ENCODE results near the gene CRYBG3.

The CRYBG3 gene

GRCh38 chr3:97937205-97937604 lies 115.4 kb downstream of the CRYBG3 start:
- no peak overlapping the region for H3K14ac ChIP-seq (ENCODE audit: low read length)
- no peak overlapping the region for H3K23ac ChIP-seq (ENCODE audit: low read length)
- no CpG with 5 or more reads among the region's 2 CpGs for WGBS (ENCODE audit: extremely low coverage, insufficient coverage, insufficient read length)
- H3K9ac ChIP-seq (ENCODE audit: low read length) = no peak overlapping the region
- no peaks in the 10 kb centered on the region for H3K27me3 ChIP-seq (ENCODE audit: insufficient read depth, low read length)
- no peaks in the 10 kb centered on the region for H3K9me3 ChIP-seq (ENCODE audit: insufficient read depth, low read depth, low read length)
- no peak overlapping the region for H3K4ac ChIP-seq (ENCODE audit: low read depth, low read length)
- H2BK120ac ChIP-seq (ENCODE audit: insufficient read depth, low read length, poor library complexity) = no peak overlapping the region
- H2AFZ ChIP-seq (ENCODE audit: insufficient read depth, low read length, poor library complexity) = no peak overlapping the region
- H3K36me3 ChIP-seq (ENCODE audit: control insufficient read depth in 1 of 2, insufficient read depth in 2 of 2, low read length in 2 of 2) = peaks cover 0 to 2% of the 10 kb centered on the region in 2 experiments
- no peak overlapping the region for H2BK5ac ChIP-seq (ENCODE audit: low read depth, low read length, poor library complexity)
- H3K4me1 ChIP-seq (ENCODE audit: control insufficient read depth in 1 of 2, insufficient read depth in 2 of 2, low read length in 2 of 2) = no peaks in the 10 kb centered on the region
- no peak overlapping the region for H4K12ac ChIP-seq (ENCODE audit: low read depth, low read length)
- H2BK12ac ChIP-seq (ENCODE audit: low read length) = no peak overlapping the region
- H3K79me1 ChIP-seq (ENCODE audit: low read length) = no peaks in the 10 kb centered on the region
- H2AK5ac ChIP-seq (ENCODE audit: low read length) = no peak overlapping the region
- DNase-seq = no peak
- no peak overlapping the region for H4K8ac ChIP-seq (ENCODE audit: low read depth, low read length)
- no peak overlapping the region for H3K4me2 ChIP-seq (ENCODE audit: low read length)
- H4K91ac ChIP-seq (ENCODE audit: low read depth, low read length) = no peak overlapping the region
- H3K18ac ChIP-seq (ENCODE audit: low read length) = no peak overlapping the region
- H3K27ac ChIP-seq (ENCODE audit: low read depth, low read length) = no peak overlapping the region
- H3K4me3 ChIP-seq (ENCODE audit: low read depth, low read length) = no peak overlapping the region
- no peaks in the 10 kb centered on the region for H3K79me2 ChIP-seq (ENCODE audit: control insufficient read depth, insufficient read depth, low read length, poor library complexity)

GRCh38 chr3:97938444-97938843 lies 116.6 kb downstream of the CRYBG3 start:
- Histone ChIP-seq H3K4me3 (ENCODE audit: low read depth, low read length) (no peak overlapping the region), H2AK5ac (ENCODE audit: low read length) (no peak overlapping the region), H2BK5ac (ENCODE audit: low read depth, low read length, poor library complexity) (no peak overlapping the region), H4K12ac (ENCODE audit: low read depth, low read length) (no peak overlapping the region), H3K79me2 (ENCODE audit: control insufficient read depth, insufficient read depth, low read length, poor library complexity) (no peaks in the 10 kb centered on the region), H3K9ac (ENCODE audit: low read length) (no peak overlapping the region), H3K18ac (ENCODE audit: low read length) (no peak overlapping the region), H3K4me1 (ENCODE audit: control insufficient read depth in 1 of 2, insufficient read depth in 2 of 2, low read length in 2 of 2) (no peaks in the 10 kb centered on the region), H3K36me3 (ENCODE audit: control insufficient read depth in 1 of 2, insufficient read depth in 2 of 2, low read length in 2 of 2) (peaks cover 0 to 2% of the 10 kb centered on the region in 2 experiments), H3K4ac (ENCODE audit: low read depth, low read length) (no peak overlapping the region), H3K79me1 (ENCODE audit: low read length) (no peaks in the 10 kb centered on the region), H3K4me2 (ENCODE audit: low read length) (no peak overlapping the region), H3K23ac (ENCODE audit: low read length) (no peak overlapping the region), H4K8ac (ENCODE audit: low read depth, low read length) (no peak overlapping the region), H2BK12ac (ENCODE audit: low read length) (no peak overlapping the region), H2BK120ac (ENCODE audit: insufficient read depth, low read length, poor library complexity) (no peak overlapping the region), H3K27ac (ENCODE audit: low read depth, low read length) (no peak overlapping the region), H3K27me3 (ENCODE audit: insufficient read depth, low read length) (no peaks in the 10 kb centered on the region), H3K9me3 (ENCODE audit: insufficient read depth, low read depth, low read length) (no peaks in the 10 kb centered on the region), H4K91ac (ENCODE audit: low read depth, low read length) (no peak overlapping the region), H2AFZ (ENCODE audit: insufficient read depth, low read length, poor library complexity) (no peak overlapping the region), H3K14ac (ENCODE audit: low read length) (no peak overlapping the region)
- WGBS (ENCODE audit: extremely low coverage, insufficient coverage, insufficient read length) = no CpG with 5 or more reads among the region's 1 CpG
- no peak for DNase-seq

GRCh38 chr3:97939401-97939800 lies 117.6 kb downstream of the CRYBG3 start:
- Histone ChIP-seq H3K9me3 (ENCODE audit: insufficient read depth, low read depth, low read length) (no peaks in the 10 kb centered on the region), H3K4me3 (ENCODE audit: low read depth, low read length) (no peak overlapping the region), H2BK5ac (ENCODE audit: low read depth, low read length, poor library complexity) (no peak overlapping the region), H4K12ac (ENCODE audit: low read depth, low read length) (no peak overlapping the region), H3K79me1 (ENCODE audit: low read length) (no peaks in the 10 kb centered on the region), H3K23ac (ENCODE audit: low read length) (no peak overlapping the region), H3K27me3 (ENCODE audit: insufficient read depth, low read length) (no peaks in the 10 kb centered on the region), H2BK12ac (ENCODE audit: low read length) (no peak overlapping the region), H2AK5ac (ENCODE audit: low read length) (no peak overlapping the region), H2BK120ac (ENCODE audit: insufficient read depth, low read length, poor library complexity) (no peak overlapping the region), H3K4me1 (ENCODE audit: control insufficient read depth in 1 of 2, insufficient read depth in 2 of 2, low read length in 2 of 2) (no peaks in the 10 kb centered on the region), H3K4me2 (ENCODE audit: low read length) (no peak overlapping the region), H3K4ac (ENCODE audit: low read depth, low read length) (no peak overlapping the region), H3K14ac (ENCODE audit: low read length) (no peak overlapping the region), H3K36me3 (ENCODE audit: control insufficient read depth in 1 of 2, insufficient read depth in 2 of 2, low read length in 2 of 2) (peaks cover 0 to 2% of the 10 kb centered on the region in 2 experiments), H3K79me2 (ENCODE audit: control insufficient read depth, insufficient read depth, low read length, poor library complexity) (no peaks in the 10 kb centered on the region), H4K8ac (ENCODE audit: low read depth, low read length) (no peak overlapping the region), H4K91ac (ENCODE audit: low read depth, low read length) (no peak overlapping the region), H2AFZ (ENCODE audit: insufficient read depth, low read length, poor library complexity) (no peak overlapping the region), H3K27ac (ENCODE audit: low read depth, low read length) (no peak overlapping the region), H3K9ac (ENCODE audit: low read length) (no peak overlapping the region), H3K18ac (ENCODE audit: low read length) (no peak overlapping the region)
- DNase-seq = no peak
- WGBS (ENCODE audit: extremely low coverage, insufficient coverage, insufficient read length) = no CpG with 5 or more reads among the region's 2 CpGs

- no peak overlapping the region for H2AFZ ChIP-seq (ENCODE audit: insufficient read depth, low read length, poor library complexity)
- no peak overlapping the region for H3K4me2 ChIP-seq (ENCODE audit: low read length)
- H2BK120ac ChIP-seq (ENCODE audit: insufficient read depth, low read length, poor library complexity) = no peak overlapping the region
- H2BK12ac ChIP-seq (ENCODE audit: low read length) = no peak overlapping the region
- H4K12ac ChIP-seq (ENCODE audit: low read depth, low read length) = no peak overlapping the region
- peaks cover 0 to 2% of the 10 kb centered on the region in 2 experiments for H3K36me3 ChIP-seq (ENCODE audit: control insufficient read depth in 1 of 2, insufficient read depth in 2 of 2, low read length in 2 of 2)
- H3K14ac ChIP-seq (ENCODE audit: low read length) = no peak overlapping the region
- H2BK5ac ChIP-seq (ENCODE audit: low read depth, low read length, poor library complexity) = no peak overlapping the region
- H3K4me1 ChIP-seq (ENCODE audit: control insufficient read depth in 1 of 2, insufficient read depth in 2 of 2, low read length in 2 of 2) = no peaks in the 10 kb centered on the region
- no peaks in the 10 kb centered on the region for H3K27me3 ChIP-seq (ENCODE audit: insufficient read depth, low read length)
- no peak overlapping the region for H3K9ac ChIP-seq (ENCODE audit: low read length)
- H3K4me3 ChIP-seq (ENCODE audit: low read depth, low read length) = no peak overlapping the region
- peak in 1 of 2 donors; percentile 22 for DNase-seq
- WGBS (ENCODE audit: extremely low coverage, insufficient coverage, insufficient read length) = no CpG with 5 or more reads among the region's 1 CpG
- no peak overlapping the region for H3K18ac ChIP-seq (ENCODE audit: low read length)
- no peak overlapping the region for H4K91ac ChIP-seq (ENCODE audit: low read depth, low read length)
- no peak overlapping the region for H2AK5ac ChIP-seq (ENCODE audit: low read length)
- H3K79me1 ChIP-seq (ENCODE audit: low read length) = no peaks in the 10 kb centered on the region
- no peak overlapping the region for H3K27ac ChIP-seq (ENCODE audit: low read depth, low read length)
- no peak overlapping the region for H3K23ac ChIP-seq (ENCODE audit: low read length)
- no peaks in the 10 kb centered on the region for H3K79me2 ChIP-seq (ENCODE audit: control insufficient read depth, insufficient read depth, low read length, poor library complexity)
- no peaks in the 10 kb centered on the region for H3K9me3 ChIP-seq (ENCODE audit: insufficient read depth, low read depth, low read length)
- H3K4ac ChIP-seq (ENCODE audit: low read depth, low read length) = no peak overlapping the region
- no peak overlapping the region for H4K8ac ChIP-seq (ENCODE audit: low read depth, low read length)
These were observed 118.2 kb downstream of the CRYBG3 start for GRCh38 chr3:97940034-97940433.

All from trophoblast cell (in vitro differentiated cells and primary cell).